Body of pancreas (tissue), 4 donors: ENCODE results near the gene SLC4A3.

ENCODE experiments used
- POLR2A ChIP-seq, 3 donors: fragments of 450-650 bp; IDR thresholded peaks; one replicate each; pipeline ENCODE4 v1.6.1; 2016; ENCODE audit warnings: antibody characterized with exemption in 3 of 3, mild to moderate bottlenecking in 2 of 3
- TF ChIP-seq, protein P1 (sequence below), 7 experiments: fragments of 450-650 bp in 4 of 7; fragments of 200-600 bp in 3 of 7; sonication (generic) in 3 of 7; IDR thresholded peaks; one replicate each; pipeline ENCODE4 v1.5.1; 2016 to 2019; ENCODE audit warnings: antibody characterized with exemption in 7 of 7

DNA sequence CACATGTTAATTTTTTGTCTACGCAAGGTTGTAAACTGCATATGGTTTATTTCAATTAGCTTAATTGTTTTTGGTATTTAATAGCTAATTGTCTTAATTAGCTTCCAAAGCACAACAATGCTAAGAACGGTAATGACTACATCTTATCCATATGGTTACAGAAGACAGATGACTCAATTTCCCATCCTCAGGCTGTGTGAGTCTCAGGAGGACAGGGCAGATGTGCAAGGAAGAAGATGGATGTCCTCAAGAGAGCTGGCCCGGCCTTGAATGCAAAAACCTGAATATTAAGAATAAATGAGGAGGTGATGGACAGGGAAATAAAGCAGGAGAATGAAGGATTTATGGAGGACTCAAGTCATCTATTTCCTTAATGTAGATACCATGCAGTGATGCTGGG is 31.4 kb downstream of the SLC4A3 start:
- TF ChIP-seq, protein P1, sequence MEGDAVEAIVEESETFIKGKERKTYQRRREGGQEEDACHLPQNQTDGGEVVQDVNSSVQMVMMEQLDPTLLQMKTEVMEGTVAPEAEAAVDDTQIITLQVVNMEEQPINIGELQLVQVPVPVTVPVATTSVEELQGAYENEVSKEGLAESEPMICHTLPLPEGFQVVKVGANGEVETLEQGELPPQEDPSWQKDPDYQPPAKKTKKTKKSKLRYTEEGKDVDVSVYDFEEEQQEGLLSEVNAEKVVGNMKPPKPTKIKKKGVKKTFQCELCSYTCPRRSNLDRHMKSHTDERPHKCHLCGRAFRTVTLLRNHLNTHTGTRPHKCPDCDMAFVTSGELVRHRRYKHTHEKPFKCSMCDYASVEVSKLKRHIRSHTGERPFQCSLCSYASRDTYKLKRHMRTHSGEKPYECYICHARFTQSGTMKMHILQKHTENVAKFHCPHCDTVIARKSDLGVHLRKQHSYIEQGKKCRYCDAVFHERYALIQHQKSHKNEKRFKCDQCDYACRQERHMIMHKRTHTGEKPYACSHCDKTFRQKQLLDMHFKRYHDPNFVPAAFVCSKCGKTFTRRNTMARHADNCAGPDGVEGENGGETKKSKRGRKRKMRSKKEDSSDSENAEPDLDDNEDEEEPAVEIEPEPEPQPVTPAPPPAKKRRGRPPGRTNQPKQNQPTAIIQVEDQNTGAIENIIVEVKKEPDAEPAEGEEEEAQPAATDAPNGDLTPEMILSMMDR (IDR thresholded peaks at IDR 0.05): no peak
- TF ChIP-seq POLR2A (IDR thresholded peaks at IDR 0.05): no peak
